HG03196 (cell line): ENCODE results near the gene GET3.
"Not testable (repeated sequence)": the region's sequence is repeated elsewhere in the genome, so short reads cannot be mapped to it uniquely, and the experiment has no call there.

Experiments
- ATAC-seq: cut with Tn5 transposase; IDR thresholded peaks from one replicate; pipeline ENCODE4 v1.9.1; 2021; ENCODE audit not compliant: unreplicated experiment

The GET3 gene

GRCh38 chr19:12790628-12791344 lies 53.5 kb downstream of the GET3 start:
- ATAC-seq: no peak

GRCh38 chr19:12791345-12792050 lies 54.2 kb downstream of the GET3 start, which contains the start of gene JUNB:
JUNB (plus strand) TSS chr19:12791486; CDS start chr19:12791772, 286 bp downstream.
- ATAC-seq: peak; percentile 25

GRCh38 chr19:12792051-12792852 lies 55.0 kb downstream of the GET3 start:
- ATAC-seq: no peak

- ATAC-seq: no peak
Measured at GRCh38 chr19:12792853-12793289, 55.6 kb downstream of the GET3 start.

- peak; percentile 32 for ATAC-seq
Measured at GRCh38 chr19:12793290-12794195, 56.2 kb downstream of the GET3 start.

GRCh38 chr19:12794196-12794941 lies 57.1 kb downstream of the GET3 start:
- ATAC-seq: no peak

- ATAC-seq: no peak
Measured at GRCh38 chr19:12794971-12795381, 57.7 kb downstream of the GET3 start.

GRCh38 chr19:12796146-12797071 lies 59.1 kb downstream of the GET3 start:
- no peak for ATAC-seq

- ATAC-seq: no peak
Measured at GRCh38 chr19:12797141-12797587, 59.9 kb downstream of the GET3 start.

GRCh38 chr19:12797607-12798006 lies 60.3 kb downstream of the GET3 start:
- ATAC-seq: not testable (repeated sequence)
